OCI-LY3 (cell line): Measurements from ENCODE around the gene TRIO.

Experiments
- CTCF ChIP-seq: fragments of 200-600, 300-600 bp; sonication (generic); IDR thresholded peaks from 2 replicates; pipeline ENCODE4 v1.5.1; 2014; ENCODE audit warnings: antibody characterized with exemption, low read length, low read depth
- EZH2phosphoT487 ChIP-seq: fragments of 200-600 bp; shearing (Covaris generic); IDR thresholded peaks from 2 replicates; pipeline ENCODE4 v1.6.1; 2018; ENCODE audit warnings: antibody characterized with exemption, mixed run types, low read depth

- no peak for TF ChIP-seq CTCF
- TF ChIP-seq EZH2phosphoT487, result no peak
Measured at GRCh38 chr5:14332038-14332631, 189.0 kb downstream of the TRIO start.
